Measurements from ENCODE around the gene CCDC146.
"Not testable (repeated sequence)": the region's sequence is repeated elsewhere in the genome, so short reads cannot be mapped to it uniquely, and the experiment has no call there.

The CCDC146 gene

GRCh38 chr7:77121860-77122681 is at the start of gene CCDC146:
Gene CCDC146 (plus strand): TSS chr7:77122615. CDS start chr7:77167669, 45,054 bp downstream.
- Histone ChIP-seq H3K4me3 (ENCODE audit: low read depth, low read length) (peak within 1 kb of the TSS; percentile 81), H3K4me2 (ENCODE audit: low read length) (peak within 1 kb of the TSS; percentile 79), H3K27ac (peak within 1 kb of the TSS; percentile 58), H3K9ac (peak within 1 kb of the TSS; percentile 64), H2AFZ (peak within 1 kb of the TSS; percentile 87)
- H3K79me2 ChIP-seq; H3K9me3 ChIP-seq (ENCODE audit: control insufficient read depth, low read length); H3K4me1 ChIP-seq; H3K27me3 ChIP-seq (ENCODE audit: control insufficient read depth, insufficient read depth, low read length); H3K36me3 ChIP-seq (ENCODE audit: control insufficient read depth, insufficient read depth, low read length): not testable (repeated sequence)

- H3K9ac ChIP-seq; H3K4me3 ChIP-seq (ENCODE audit: low read depth, low read length); H3K9me3 ChIP-seq (ENCODE audit: control insufficient read depth, low read length); H3K4me1 ChIP-seq; H3K4me2 ChIP-seq (ENCODE audit: low read length); H3K79me2 ChIP-seq; H3K27ac ChIP-seq; H2AFZ ChIP-seq; H3K27me3 ChIP-seq (ENCODE audit: control insufficient read depth, insufficient read depth, low read length); H3K36me3 ChIP-seq (ENCODE audit: control insufficient read depth, insufficient read depth, low read length): not testable (repeated sequence)
Measured at GRCh38 chr7:77074786-77075396, 47.5 kb upstream of the CCDC146 start.

- not testable (repeated sequence) for H3K4me1 ChIP-seq; H3K9ac ChIP-seq; H3K9me3 ChIP-seq (ENCODE audit: control insufficient read depth, low read length); H3K27me3 ChIP-seq (ENCODE audit: control insufficient read depth, insufficient read depth, low read length); H3K27ac ChIP-seq; H3K79me2 ChIP-seq; H3K36me3 ChIP-seq (ENCODE audit: control insufficient read depth, insufficient read depth, low read length); H2AFZ ChIP-seq; H3K4me3 ChIP-seq (ENCODE audit: low read depth, low read length); H3K4me2 ChIP-seq (ENCODE audit: low read length)
Measured at GRCh38 chr7:77077060-77077459, 45.4 kb upstream of the CCDC146 start.

GRCh38 chr7:77079112-77079511 is 43.3 kb upstream of the CCDC146 start:
- H3K27me3 ChIP-seq (ENCODE audit: control insufficient read depth, insufficient read depth, low read length); H3K36me3 ChIP-seq (ENCODE audit: control insufficient read depth, insufficient read depth, low read length); H2AFZ ChIP-seq; H3K79me2 ChIP-seq; H3K9ac ChIP-seq; H3K27ac ChIP-seq; H3K9me3 ChIP-seq (ENCODE audit: control insufficient read depth, low read length); H3K4me3 ChIP-seq (ENCODE audit: low read depth, low read length); H3K4me1 ChIP-seq; H3K4me2 ChIP-seq (ENCODE audit: low read length): not testable (repeated sequence)

- H3K27me3 ChIP-seq (ENCODE audit: control insufficient read depth, insufficient read depth, low read length); H3K27ac ChIP-seq; H3K4me2 ChIP-seq (ENCODE audit: low read length); H3K4me1 ChIP-seq; H3K4me3 ChIP-seq (ENCODE audit: low read depth, low read length); H3K79me2 ChIP-seq; H3K9me3 ChIP-seq (ENCODE audit: control insufficient read depth, low read length); H3K36me3 ChIP-seq (ENCODE audit: control insufficient read depth, insufficient read depth, low read length); H2AFZ ChIP-seq; H3K9ac ChIP-seq: not testable (repeated sequence)
Measured at GRCh38 chr7:77079624-77080023, 42.8 kb upstream of the CCDC146 start.

GRCh38 chr7:77080236-77080635 is 42.2 kb upstream of the CCDC146 start:
- H2AFZ ChIP-seq; H3K27ac ChIP-seq; H3K4me2 ChIP-seq (ENCODE audit: low read length); H3K27me3 ChIP-seq (ENCODE audit: control insufficient read depth, insufficient read depth, low read length); H3K36me3 ChIP-seq (ENCODE audit: control insufficient read depth, insufficient read depth, low read length); H3K79me2 ChIP-seq; H3K9ac ChIP-seq; H3K4me1 ChIP-seq; H3K4me3 ChIP-seq (ENCODE audit: low read depth, low read length); H3K9me3 ChIP-seq (ENCODE audit: control insufficient read depth, low read length): not testable (repeated sequence)

- H3K9me3 ChIP-seq (ENCODE audit: control insufficient read depth, low read length); H3K36me3 ChIP-seq (ENCODE audit: control insufficient read depth, insufficient read depth, low read length); H3K27me3 ChIP-seq (ENCODE audit: control insufficient read depth, insufficient read depth, low read length): not testable (repeated sequence)
Measured at GRCh38 chr7:77082192-77082591, 40.2 kb upstream of the CCDC146 start.

GRCh38 chr7:77092301-77092700 is 30.1 kb upstream of the CCDC146 start:
- not testable (repeated sequence) for H2AFZ ChIP-seq; H3K27me3 ChIP-seq (ENCODE audit: control insufficient read depth, insufficient read depth, low read length); H3K4me3 ChIP-seq (ENCODE audit: low read depth, low read length); H3K4me1 ChIP-seq; H3K27ac ChIP-seq; H3K4me2 ChIP-seq (ENCODE audit: low read length); H3K9ac ChIP-seq; H3K79me2 ChIP-seq; H3K9me3 ChIP-seq (ENCODE audit: control insufficient read depth, low read length); H3K36me3 ChIP-seq (ENCODE audit: control insufficient read depth, insufficient read depth, low read length)

More at GRCh38 chr7:77082192-77082591, 40.2 kb upstream of the CCDC146 start:
- not testable (repeated sequence) for H3K4me2 ChIP-seq (ENCODE audit: low read length); H3K27ac ChIP-seq; H3K9ac ChIP-seq; H3K4me1 ChIP-seq; H3K4me3 ChIP-seq (ENCODE audit: low read depth, low read length); H2AFZ ChIP-seq; H3K79me2 ChIP-seq

- H3K4me3 ChIP-seq (ENCODE audit: low read depth, low read length), result not testable (repeated sequence)
Measured at GRCh38 chr7:77100501-77100900, 21.9 kb upstream of the CCDC146 start.

GRCh38 chr7:77101187-77101586 is 21.2 kb upstream of the CCDC146 start:
- H3K27ac ChIP-seq, H3K4me1 ChIP-seq: not testable (repeated sequence)

More at GRCh38 chr7:77100501-77100900, 21.9 kb upstream of the CCDC146 start:
- H3K9me3 ChIP-seq (ENCODE audit: control insufficient read depth, low read length); H3K4me2 ChIP-seq (ENCODE audit: low read length); H3K27me3 ChIP-seq (ENCODE audit: control insufficient read depth, insufficient read depth, low read length); H2AFZ ChIP-seq; H3K36me3 ChIP-seq (ENCODE audit: control insufficient read depth, insufficient read depth, low read length); H3K27ac ChIP-seq; H3K9ac ChIP-seq; H3K4me1 ChIP-seq; H3K79me2 ChIP-seq: not testable (repeated sequence)

GRCh38 chr7:77102671-77103070 is 19.7 kb upstream of the CCDC146 start:
- H3K79me2 ChIP-seq, H3K4me1 ChIP-seq: not testable (repeated sequence)

More at GRCh38 chr7:77101187-77101586, 21.2 kb upstream of the CCDC146 start:
- H3K36me3 ChIP-seq (ENCODE audit: control insufficient read depth, insufficient read depth, low read length); H3K9me3 ChIP-seq (ENCODE audit: control insufficient read depth, low read length); H2AFZ ChIP-seq; H3K79me2 ChIP-seq; H3K27me3 ChIP-seq (ENCODE audit: control insufficient read depth, insufficient read depth, low read length); H3K4me2 ChIP-seq (ENCODE audit: low read length); H3K4me3 ChIP-seq (ENCODE audit: low read depth, low read length); H3K9ac ChIP-seq: not testable (repeated sequence)

More at GRCh38 chr7:77102671-77103070, 19.7 kb upstream of the CCDC146 start:
- not testable (repeated sequence) for H3K9me3 ChIP-seq (ENCODE audit: control insufficient read depth, low read length); H3K9ac ChIP-seq; H2AFZ ChIP-seq; H3K27ac ChIP-seq; H3K36me3 ChIP-seq (ENCODE audit: control insufficient read depth, insufficient read depth, low read length); H3K27me3 ChIP-seq (ENCODE audit: control insufficient read depth, insufficient read depth, low read length); H3K4me2 ChIP-seq (ENCODE audit: low read length); H3K4me3 ChIP-seq (ENCODE audit: low read depth, low read length)
